ENCODE data around the gene REC8.

Gene REC8

GRCh38 chr14:24159777-24160498, 11.9 kb upstream of the REC8 start:
- DNase-seq = no peak
- ATAC-seq = no peak

- ATAC-seq (no peak), DNase-seq (no peak)
Observed at GRCh38 chr14:24160499-24160849, 11.4 kb upstream of the REC8 start.

DNA sequence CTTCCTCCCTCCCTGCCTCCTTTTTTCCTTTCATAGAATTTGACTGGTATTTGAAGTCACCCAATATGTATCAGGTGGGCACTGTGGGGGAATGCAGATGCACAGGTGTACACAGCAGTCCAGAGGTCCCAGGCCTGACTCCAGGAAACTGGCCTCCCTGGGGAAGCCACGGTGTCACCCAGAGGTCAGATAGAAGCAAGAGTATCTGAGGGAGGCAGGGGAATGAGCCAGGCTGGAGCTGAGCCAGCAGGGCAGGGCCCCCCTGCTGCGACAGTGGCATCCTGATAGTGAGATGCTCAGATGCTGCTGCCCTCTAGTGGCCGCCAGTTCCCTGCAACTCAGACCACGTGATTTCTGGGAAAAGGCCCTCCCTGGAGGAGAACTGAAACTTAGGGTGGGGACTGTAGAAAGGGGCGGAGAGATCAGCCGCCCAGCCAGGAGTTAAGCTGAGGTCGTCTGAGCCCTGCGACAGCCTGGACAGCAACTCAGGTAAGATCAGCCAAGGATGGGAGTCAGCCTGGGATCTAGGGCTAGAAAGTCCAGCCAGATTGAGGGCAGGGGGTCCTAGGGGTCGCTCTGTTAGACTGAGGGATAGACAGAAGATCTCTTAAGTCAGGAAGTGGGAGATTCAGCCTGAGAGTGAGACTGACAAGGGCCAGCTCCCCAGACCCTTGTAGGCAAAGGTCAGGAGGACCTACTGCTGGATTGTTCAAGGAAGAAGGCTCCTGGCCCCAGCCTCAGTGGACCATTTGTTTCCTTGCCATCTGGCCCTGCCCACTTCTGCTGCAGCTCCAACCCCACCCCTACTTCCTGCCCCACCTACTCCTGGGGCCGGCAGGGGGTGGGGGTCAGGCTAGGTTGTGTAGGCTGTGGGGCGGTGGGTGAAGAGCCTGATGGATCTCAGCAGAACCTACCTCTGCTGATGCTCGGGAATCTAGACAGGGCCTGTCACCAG, 10.8 kb upstream of the REC8 start, which contains the start of gene IRF9:
Gene IRF9 (plus strand): TSS at position 416 of the 955 bp plus-strand sequence. CDS start 880 bp downstream, outside the sequence.
- ATAC-seq (peak; percentile 88), DNase-seq (peak; percentile 98)

DNA sequence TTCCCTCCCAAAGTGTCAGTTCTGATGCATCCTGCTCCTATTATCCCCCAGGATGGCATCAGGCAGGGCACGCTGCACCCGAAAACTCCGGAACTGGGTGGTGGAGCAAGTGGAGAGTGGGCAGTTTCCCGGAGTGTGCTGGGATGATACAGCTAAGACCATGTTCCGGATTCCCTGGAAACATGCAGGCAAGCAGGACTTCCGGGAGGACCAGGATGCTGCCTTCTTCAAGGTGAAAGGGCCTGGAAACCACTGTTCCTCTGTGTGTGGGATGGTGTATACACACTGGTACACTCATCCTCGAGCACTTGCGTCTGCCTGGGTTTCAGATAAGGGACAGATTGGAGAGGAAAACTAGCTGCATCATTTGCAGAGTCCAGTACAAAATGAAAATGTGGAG, 9.8 kb upstream of the REC8 start:
- DNase-seq (peak; percentile 37), ATAC-seq (peak; percentile 21)

DNA sequence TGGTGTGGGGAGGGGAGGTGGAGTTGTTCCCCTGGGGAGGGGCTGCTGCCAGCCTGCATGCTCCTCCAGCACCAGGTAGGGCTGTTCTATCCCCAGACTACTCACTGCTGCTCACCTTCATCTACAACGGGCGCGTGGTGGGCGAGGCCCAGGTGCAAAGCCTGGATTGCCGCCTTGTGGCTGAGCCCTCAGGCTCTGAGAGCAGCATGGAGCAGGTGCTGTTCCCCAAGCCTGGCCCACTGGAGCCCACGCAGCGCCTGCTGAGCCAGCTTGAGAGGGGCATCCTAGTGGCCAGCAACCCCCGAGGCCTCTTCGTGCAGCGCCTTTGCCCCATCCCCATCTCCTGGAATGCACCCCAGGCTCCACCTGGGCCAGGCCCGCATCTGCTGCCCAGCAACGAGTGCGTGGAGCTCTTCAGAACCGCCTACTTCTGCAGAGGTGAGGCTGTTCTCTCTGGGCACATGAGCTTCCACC, 7.3 kb upstream of the REC8 start:
- ATAC-seq (no peak), DNase-seq (no peak)

DNA sequence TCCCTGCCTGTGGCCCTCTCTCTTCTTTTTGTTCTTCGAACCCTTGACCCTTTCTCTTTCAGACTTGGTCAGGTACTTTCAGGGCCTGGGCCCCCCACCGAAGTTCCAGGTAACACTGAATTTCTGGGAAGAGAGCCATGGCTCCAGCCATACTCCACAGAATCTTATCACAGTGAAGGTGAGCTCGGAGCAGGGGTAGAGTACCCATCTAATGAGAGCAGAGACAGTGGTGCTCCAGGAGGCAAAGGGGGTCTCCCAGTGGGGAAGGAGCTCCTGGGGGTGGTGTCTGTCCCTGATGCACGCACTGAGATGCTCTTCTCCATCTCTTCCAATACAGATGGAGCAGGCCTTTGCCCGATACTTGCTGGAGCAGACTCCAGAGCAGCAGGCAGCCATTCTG, 6.1 kb upstream of the REC8 start:
- ATAC-seq (no peak), DNase-seq (no peak)

DNA sequence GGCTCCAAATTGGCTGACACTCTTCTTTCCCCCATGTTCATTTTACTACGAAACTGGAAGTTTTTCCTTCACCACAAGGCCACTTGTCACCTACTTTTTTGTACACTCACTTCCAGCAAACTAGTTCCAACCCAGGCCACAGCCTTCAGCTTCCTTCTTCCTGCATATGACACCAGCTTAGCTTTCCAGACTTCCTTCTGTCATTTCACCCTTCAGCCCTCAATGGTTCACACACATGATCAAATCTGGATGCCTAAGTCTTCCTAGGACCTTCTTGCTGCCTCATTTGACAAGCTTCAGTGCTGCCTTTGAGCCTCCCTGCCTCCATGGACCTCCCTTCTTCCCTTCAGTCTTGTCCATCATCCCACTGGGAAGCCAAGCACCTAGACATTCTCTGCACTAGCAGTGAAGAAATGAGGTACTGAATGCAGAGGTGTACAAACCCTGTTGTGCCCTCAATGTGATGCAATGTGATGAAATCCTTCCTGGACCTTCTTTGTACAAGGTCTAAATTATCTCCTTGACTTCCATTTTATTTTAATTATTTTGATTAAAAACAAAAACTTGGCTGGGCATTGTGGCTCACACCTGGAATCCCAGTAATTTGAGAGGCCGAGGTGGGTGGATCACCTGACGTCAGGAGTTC, 4.3 kb upstream of the REC8 start:
- DNase-seq (no peak), ATAC-seq (no peak)

- ATAC-seq (no peak), DNase-seq (no peak)
Observed at GRCh38 chr14:24172261-24172860, 481 bp downstream of the REC8 start.

GRCh38 chr14:24172871-24173281, 996 bp downstream of the REC8 start:
- ATAC-seq = no peak
- DNase-seq = no peak

DNA sequence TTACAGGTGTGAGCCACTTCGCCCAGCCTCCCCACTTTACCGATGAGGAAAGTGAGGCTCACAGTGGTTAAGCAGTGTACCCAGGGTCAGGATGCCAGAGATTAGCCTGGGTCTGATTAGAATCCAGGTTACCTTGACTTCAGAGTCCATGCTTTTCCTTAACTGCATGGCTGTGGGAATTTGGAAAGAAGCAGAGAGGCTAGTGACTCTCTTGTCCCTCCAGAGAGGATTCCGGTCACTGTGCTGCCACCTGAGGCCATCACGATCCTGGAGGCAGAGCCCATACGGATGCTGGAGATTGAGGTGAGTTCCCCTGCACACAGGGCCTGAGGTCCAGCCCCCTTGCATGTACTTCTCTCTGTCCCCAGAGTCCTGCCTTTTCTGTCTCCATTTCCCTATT, 4.7 kb downstream of the REC8 start:
- DNase-seq (no peak), ATAC-seq (no peak)

DNA sequence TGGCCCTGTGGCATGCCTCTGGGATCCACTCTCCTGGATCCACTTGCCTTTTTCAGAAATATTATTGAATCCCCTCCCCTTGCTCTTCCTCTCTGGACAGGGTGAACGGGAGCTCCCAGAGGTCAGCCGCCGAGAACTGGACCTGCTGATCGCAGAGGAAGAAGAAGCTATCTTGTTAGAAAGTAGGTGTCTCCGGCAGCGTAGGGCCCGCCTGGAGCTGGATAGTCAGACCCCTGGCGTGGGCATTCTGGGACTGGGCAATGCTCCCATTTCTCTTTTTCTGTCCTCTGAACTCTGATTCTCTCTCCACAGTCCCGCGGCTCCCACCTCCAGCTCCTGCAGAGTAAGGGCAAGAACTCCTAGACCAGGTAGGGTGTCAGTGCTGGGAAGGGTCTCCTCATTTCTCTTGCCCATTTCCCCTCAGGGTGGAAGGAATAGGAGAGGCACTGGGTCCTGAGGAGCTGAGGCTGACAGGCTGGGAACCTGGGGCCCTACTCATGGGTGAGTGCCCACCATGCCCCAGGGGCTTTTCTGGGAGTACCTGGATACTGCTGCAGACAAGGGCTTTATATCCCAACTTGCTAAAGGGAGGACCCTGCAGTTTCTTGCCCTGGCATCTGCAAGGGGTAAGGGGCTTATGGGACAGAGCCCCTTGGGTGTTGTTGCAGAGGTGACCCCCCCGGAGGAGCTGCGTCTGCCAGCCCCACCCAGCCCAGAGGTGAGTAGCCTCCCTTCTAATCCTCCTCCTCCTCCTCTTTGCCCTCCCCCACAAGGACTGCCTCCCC, 5.4 kb downstream of the REC8 start:
- DNase-seq (no peak), ATAC-seq (no peak)

DNA sequence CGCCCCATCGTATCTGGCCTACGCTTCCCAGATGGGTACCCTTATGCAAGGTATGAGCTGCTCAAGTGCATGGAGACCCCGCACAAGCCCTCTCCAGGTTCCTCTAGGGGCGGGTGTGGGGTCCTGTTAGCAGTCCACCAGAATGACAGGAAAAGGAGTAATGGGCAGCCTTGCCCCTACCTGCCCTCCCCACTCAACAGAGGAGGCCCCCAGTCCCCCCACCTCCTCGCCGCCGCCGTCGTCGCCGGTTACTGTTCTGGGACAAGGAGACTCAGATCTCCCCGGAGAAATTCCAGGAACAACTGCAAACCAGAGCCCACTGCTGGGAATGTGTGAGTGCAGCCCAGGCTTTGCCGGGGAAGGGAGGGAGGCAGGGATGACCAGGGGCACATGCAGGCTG, 6.0 kb downstream of the REC8 start:
- ATAC-seq (no peak), DNase-seq (no peak)

DNA sequence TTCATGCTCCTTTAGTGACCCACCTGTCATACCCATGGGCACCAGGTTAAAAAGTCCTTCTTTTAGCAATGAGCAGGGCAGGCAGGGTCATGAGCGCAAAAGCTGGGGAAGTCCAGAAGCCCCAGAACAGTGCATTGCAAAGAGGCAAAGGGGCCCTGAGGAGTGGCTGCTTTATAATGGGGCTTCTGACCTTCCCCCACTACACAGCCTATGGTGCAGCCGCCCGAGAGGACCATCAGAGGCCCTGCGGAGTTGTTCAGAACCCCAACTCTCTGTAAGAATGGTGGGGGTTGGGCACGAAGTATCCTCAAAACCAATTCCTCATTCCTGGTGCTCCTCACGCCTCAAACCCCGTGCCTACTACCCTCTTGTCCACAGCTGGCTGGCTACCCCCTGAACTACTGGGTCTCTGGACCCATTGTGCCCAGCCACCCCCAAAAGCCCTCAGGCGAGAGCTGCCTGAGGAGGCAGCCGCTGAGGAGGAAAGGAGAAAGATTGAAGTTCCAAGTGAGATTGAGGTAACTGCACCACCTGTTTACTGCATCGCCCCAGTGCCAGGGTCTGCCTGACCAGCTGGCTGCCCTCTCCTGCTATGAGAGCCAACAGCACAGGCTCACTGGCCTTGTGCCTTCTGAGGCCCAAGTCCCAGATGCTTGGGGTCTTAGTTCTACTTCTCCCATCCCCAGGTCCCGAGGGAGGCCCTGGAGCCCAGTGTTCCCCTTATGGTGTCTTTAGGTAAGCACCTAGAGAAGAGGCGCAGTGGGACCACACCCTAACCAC, 6.7 kb downstream of the REC8 start:
- no peak for ATAC-seq

DNA sequence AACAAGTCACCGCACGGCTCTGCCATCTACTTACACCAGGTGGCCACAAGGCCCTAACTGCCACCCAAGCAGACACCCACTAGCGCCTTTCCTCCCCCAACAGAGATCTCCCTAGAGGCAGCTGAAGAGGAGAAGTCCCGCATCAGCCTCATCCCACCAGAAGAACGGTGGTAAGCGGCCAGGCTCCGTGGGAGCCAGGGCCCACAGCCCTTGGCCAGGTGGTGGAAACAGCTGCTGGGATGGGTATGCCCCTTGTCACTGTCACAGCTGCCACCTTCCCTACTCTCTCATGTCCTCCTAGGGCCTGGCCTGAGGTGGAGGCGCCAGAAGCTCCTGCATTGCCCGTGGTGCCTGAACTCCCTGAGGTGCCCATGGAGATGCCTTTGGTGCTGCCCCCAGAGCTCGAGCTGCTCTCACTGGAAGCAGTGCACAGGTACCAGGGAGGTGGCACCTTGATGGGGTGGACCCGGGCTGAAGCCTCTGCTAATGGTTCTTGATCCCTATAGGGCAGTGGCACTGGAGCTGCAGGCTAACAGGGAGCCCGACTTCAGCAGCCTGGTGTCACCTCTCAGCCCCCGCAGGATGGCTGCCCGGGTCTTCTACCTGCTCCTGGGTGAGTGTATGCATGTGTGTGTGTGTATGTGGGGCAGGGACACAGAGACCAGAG, 7.5 kb downstream of the REC8 start:
- ATAC-seq (peak; percentile 7), DNase-seq (no peak)

More for the DNA sequence above, 6.7 kb downstream of the REC8 start:
- no peak for DNase-seq

GRCh38 chr14:24179961-24180796, 8.3 kb downstream of the REC8 start:
- no peak for ATAC-seq
- DNase-seq = no peak

DNA sequence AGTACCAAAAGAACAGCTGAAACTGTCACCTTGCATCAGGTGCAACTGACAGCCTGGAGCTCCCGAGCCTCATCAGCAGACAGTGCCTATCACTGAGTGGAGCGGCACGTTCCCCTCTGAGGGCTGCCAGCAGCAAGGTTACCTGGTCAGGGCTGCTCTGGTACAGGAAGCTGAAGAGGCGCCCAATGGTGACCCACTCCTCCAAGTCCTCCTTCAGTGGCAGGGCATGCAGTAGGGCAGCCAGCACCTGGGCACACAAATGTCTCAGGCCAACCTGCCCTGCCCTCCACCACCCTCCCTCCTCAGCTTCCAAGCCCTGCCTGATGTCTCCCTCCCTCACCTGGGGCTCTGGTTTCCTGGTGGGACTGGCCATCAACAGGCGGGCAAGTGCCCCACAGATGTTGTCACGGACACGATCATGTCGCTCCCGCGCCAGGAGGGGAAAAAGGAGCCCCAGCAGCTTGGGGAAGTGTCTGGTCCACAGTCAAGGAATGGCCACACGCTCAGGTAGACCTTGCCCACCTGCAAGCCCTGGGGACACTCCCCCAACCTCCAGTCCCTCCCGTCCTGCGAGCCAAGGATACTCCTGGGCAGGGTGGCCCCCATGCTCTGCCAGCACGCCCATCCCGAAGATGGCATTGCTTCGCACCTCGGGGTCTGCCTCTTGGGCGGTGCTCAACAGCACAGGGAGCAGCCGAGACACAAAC, 9.6 kb downstream of the REC8 start:
- ATAC-seq (no peak), DNase-seq (no peak)

DNA sequence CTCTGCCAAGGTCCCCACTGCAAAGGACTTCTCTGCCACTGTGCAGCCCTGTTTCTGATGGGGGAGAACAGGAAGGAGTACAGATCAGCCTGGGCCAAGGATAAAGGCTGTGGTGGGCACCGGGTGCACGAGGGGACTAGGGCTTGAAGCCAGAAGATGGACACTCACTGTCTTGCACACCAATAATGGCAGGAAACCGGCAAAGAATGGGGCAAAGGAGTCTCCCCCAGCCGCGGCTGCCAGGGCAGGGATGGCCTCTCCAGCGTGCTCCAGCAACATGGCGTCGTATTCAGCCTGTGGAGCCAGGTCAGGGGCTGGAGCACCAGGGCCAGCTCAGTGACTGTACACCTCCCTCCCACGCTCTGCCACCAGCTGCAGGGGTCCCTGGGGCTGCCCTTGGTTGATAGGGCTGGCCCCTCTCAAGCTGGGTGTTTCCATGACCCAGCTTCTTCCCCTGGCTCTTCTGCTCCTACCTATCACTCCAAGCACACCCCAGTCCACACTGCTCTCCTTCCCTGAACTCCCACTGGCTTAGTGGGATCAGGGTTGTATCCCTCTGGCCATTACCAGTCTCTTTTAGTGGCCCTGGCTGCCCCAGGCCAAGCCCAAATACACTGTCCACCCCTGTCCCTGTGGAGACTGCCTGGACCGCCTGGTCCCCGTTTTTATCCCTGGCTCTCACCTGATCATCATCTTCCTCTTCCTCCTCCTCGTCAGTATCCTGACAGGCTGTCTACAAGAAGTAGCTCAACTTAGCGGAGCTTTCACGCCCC, 10.4 kb downstream of the REC8 start:
- ATAC-seq = no peak
- no peak for DNase-seq

DNA sequence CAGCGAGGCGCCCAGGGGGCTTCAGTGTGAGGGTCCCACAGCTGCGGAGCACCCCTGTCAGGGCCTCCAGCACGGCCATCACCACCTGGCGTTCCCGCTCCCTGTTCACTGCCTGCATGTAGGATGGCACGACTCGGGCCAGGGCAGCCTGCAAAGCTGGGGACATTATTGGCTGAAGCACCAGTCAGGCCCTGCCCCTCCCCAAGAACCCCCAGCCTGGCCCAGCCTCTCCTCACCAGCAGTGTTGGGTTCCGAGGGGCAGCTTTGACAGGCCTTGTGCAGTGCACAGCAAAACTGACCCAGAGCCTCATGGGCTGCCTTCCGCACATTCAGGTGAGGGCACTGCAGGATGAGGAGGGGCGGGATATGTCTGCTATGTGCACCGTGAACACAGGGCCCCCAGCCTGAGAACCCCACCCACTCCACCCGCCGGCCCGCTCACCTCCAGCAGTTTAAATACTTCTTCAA, 11.2 kb downstream of the REC8 start:
- DNase-seq = no peak
- ATAC-seq = no peak
